Measurements from ENCODE around the gene MATN3. TPM values are rescaled to one million over a fixed set of nuclear protein-coding genes. Genes with fewer than 3 reads are reported as not detected.

MATN3 gene
- total RNA-seq, 2 donors from 2014 or later = 0.12 to 0.13 TPM

GRCh38 chr2:20027260-20027677 is 14.8 kb upstream of the MATN3 start:
- H3K4me3 ChIP-seq = no peak overlapping the region
- no peak overlapping the region for H3K27ac ChIP-seq
- DNase-seq = peak; percentile 56
- no peak overlapping the region for H3K9ac ChIP-seq (ENCODE audit: low read depth in 2 of 2, low read length in 2 of 2)
- TF ChIP-seq CTCF (IDR thresholded peaks at IDR 0.05) = no peak
- H3K36me3 ChIP-seq = no peaks in the 10 kb centered on the region
- no peaks in the 10 kb centered on the region for H3K9me3 ChIP-seq
- no peaks in the 10 kb centered on the region for H3K27me3 ChIP-seq
- no peaks in the 10 kb centered on the region for H3K4me1 ChIP-seq
- intact Hi-C loops (cut with DNase I) = no loop called here

- H3K4me3 ChIP-seq = no peak overlapping the region
- no peaks in the 10 kb centered on the region for H3K27me3 ChIP-seq
- DNase-seq = no peak
- intact Hi-C loops (cut with DNase I) = no loop called here
- H3K9ac ChIP-seq (ENCODE audit: low read depth in 2 of 2, low read length in 2 of 2) = no peak overlapping the region
- H3K9me3 ChIP-seq = no peaks in the 10 kb centered on the region
- TF ChIP-seq CTCF (IDR thresholded peaks at IDR 0.05) = no peak
- H3K4me1 ChIP-seq = no peaks in the 10 kb centered on the region
- H3K36me3 ChIP-seq = no peaks in the 10 kb centered on the region
- no peak overlapping the region for H3K27ac ChIP-seq
Observed at GRCh38 chr2:20025065-20025786, 12.8 kb upstream of the MATN3 start.

- Histone ChIP-seq H3K27ac (no peak overlapping the region), H3K9ac (ENCODE audit: low read depth in 2 of 2, low read length in 2 of 2) (no peak overlapping the region), H3K4me1 (no peaks in the 10 kb centered on the region), H3K4me3 (no peak overlapping the region), H3K36me3 (no peaks in the 10 kb centered on the region), H3K27me3 (no peaks in the 10 kb centered on the region), H3K9me3 (no peaks in the 10 kb centered on the region)
- TF ChIP-seq CTCF (IDR thresholded peaks at IDR 0.05) = no peak
- intact Hi-C loops (cut with DNase I) = no loop called here
- no peak for DNase-seq
Observed at GRCh38 chr2:20023688-20024087, 11.2 kb upstream of the MATN3 start.

- no peaks in the 10 kb centered on the region for H3K27me3 ChIP-seq
- H3K27ac ChIP-seq = no peak overlapping the region
- DNase-seq = no peak
- no peak overlapping the region for H3K9ac ChIP-seq (ENCODE audit: low read depth in 2 of 2, low read length in 2 of 2)
- intact Hi-C loops (cut with DNase I) = no loop called here
- no peaks in the 10 kb centered on the region for H3K36me3 ChIP-seq
- TF ChIP-seq CTCF (IDR thresholded peaks at IDR 0.05) = no peak
- no peak overlapping the region for H3K4me3 ChIP-seq
- H3K9me3 ChIP-seq = no peaks in the 10 kb centered on the region
- no peaks in the 10 kb centered on the region for H3K4me1 ChIP-seq
Observed at GRCh38 chr2:20021405-20022009, 9.0 kb upstream of the MATN3 start.

GRCh38 chr2:20019747-20020146 is 7.3 kb upstream of the MATN3 start:
- intact Hi-C loops (cut with DNase I) = no loop called here
- TF ChIP-seq CTCF (IDR thresholded peaks at IDR 0.05) = no peak
- H3K36me3 ChIP-seq = no peaks in the 10 kb centered on the region
- no peak overlapping the region for H3K4me3 ChIP-seq
- H3K4me1 ChIP-seq = no peaks in the 10 kb centered on the region
- H3K27ac ChIP-seq = no peak overlapping the region
- H3K9ac ChIP-seq (ENCODE audit: low read depth in 2 of 2, low read length in 2 of 2) = no peak overlapping the region
- no peaks in the 10 kb centered on the region for H3K9me3 ChIP-seq
- DNase-seq = no peak
- H3K27me3 ChIP-seq = no peaks in the 10 kb centered on the region
